GM12878 (cell line): ENCODE measurements around the gene TRMU. TPM values are rescaled to one million over a fixed set of nuclear protein-coding genes. Genes with fewer than 3 reads are reported as not detected.

Source experiments
- ASH2L ChIP-seq: fragments of 300-600, 200-600 bp; sonication (generic); IDR thresholded peaks from 2 replicates; pipeline ENCODE4 v1.6.1; 2017; ENCODE audit warnings: low read depth, mild to moderate bottlenecking, borderline replicate concordance
- CREM ChIP-seq: IDR thresholded peaks from 2 replicates; pipeline ENCODE4 v1.6.1; 2014; ENCODE audit warnings: antibody characterized with exemption, low read depth
- E2F4 ChIP-seq: IDR thresholded peaks from 2 replicates; pipeline ENCODE4 v1.6.1; 2012; ENCODE audit warnings: low read depth, low read length, improper control_type of control experiment
- TAF1 ChIP-seq: IDR thresholded peaks from 2 replicates; pipeline ENCODE4 v1.6.1; 2011; ENCODE audit warnings: mild to moderate bottlenecking, low read depth, low read length, borderline replicate concordance
- USF1 ChIP-seq: IDR thresholded peaks from 2 replicates; pipeline ENCODE4 v1.6.1; 2011; ENCODE audit warnings: borderline replicate concordance, low read depth, mild to moderate bottlenecking, moderate library complexity, mixed read lengths, low read length; ENCODE audit not compliant: insufficient read depth; ENCODE audit errors: extremely low read length
- ZNF384 ChIP-seq: IDR thresholded peaks from 2 replicates; pipeline ENCODE4 v1.6.1; 2012; ENCODE audit warnings: low read depth, mild to moderate bottlenecking, low read length, improper control_type of control experiment, borderline replicate concordance
- ZZZ3 ChIP-seq: IDR thresholded peaks from 2 replicates; pipeline ENCODE4 v1.6.1; 2011; ENCODE audit warnings: low read depth; ENCODE audit not compliant: control insufficient read depth, insufficient read length
- polyA plus RNA-seq, 11 experiments: library from polyadenylated mRNA; depleted of rRNA in 4 of 11; unstranded in 6 of 11; stranded (reverse) in 5 of 11; fragments of >200 nt; fragmentation: Nextera tagmentation in 4 of 11; fragmentation: Illumina TruSeq in 1 of 11; extraction: Ambion mirVana in 4 of 11; extraction: Trizol in 1 of 11; gene quantifications; 1 replicate in 1 of 11; 2 replicates in 10 of 11; pipeline versions ENCODE4 v1.2.1 to v1.2.3, GENCODE V29; 2011 to 2016; ENCODE audit warnings: inconsistent platforms in 2 of 11, missing spikeins in 2 of 11, low read depth in 1 of 11
- total RNA-seq, 4 experiments: library from RNA; depleted of rRNA in 3 of 4; stranded (reverse); fragments of >200 nt in 3 of 4; fragmentation: Illumina TruSeq in 1 of 4; extraction: Trizol in 1 of 4; gene quantifications; 2 replicates each; pipeline versions ENCODE4 v1.2.1 to v1.2.3, GENCODE V29; 2013 to 2021
- TF ChIP-seq, protein P1 (sequence below): fragments of 450-650 bp; IDR thresholded peaks from 2 replicates; pipeline ENCODE4 v1.6.1; 2016; ENCODE audit warnings: mild to moderate bottlenecking, moderate library complexity, borderline replicate concordance
- TF ChIP-seq, protein P2 (sequence below): IDR thresholded peaks from 2 replicates; pipeline ENCODE4 v1.6.1; 2012; ENCODE audit warnings: low read depth, low read length, improper control_type of control experiment
- TF ChIP-seq, protein P3 (sequence below): IDR thresholded peaks from 2 replicates; pipeline ENCODE4 v1.6.1; 2011; ENCODE audit warnings: low read depth, low read length, improper control_type of control experiment, borderline replicate concordance
- TF ChIP-seq, protein P4 (sequence below): fragments of 450-650 bp; IDR thresholded peaks from 2 replicates; pipeline ENCODE4 v1.6.1; 2017; ENCODE audit warnings: mild to moderate bottlenecking, moderate library complexity
- TF ChIP-seq, protein P5 (sequence below): fragments of 150-350 bp; IDR thresholded peaks from 2 replicates; pipeline ENCODE4 v1.6.1; 2014; ENCODE audit warnings: mild to moderate bottlenecking, low read depth, low read length

TRMU gene
- total and polyA plus RNA-seq, 10 of the 15 experiments (the other 5 are each of a cell fraction or from before 2014, with no cell fraction given) = 3.5 to 57.0 (median 44.0) TPM

DNA sequence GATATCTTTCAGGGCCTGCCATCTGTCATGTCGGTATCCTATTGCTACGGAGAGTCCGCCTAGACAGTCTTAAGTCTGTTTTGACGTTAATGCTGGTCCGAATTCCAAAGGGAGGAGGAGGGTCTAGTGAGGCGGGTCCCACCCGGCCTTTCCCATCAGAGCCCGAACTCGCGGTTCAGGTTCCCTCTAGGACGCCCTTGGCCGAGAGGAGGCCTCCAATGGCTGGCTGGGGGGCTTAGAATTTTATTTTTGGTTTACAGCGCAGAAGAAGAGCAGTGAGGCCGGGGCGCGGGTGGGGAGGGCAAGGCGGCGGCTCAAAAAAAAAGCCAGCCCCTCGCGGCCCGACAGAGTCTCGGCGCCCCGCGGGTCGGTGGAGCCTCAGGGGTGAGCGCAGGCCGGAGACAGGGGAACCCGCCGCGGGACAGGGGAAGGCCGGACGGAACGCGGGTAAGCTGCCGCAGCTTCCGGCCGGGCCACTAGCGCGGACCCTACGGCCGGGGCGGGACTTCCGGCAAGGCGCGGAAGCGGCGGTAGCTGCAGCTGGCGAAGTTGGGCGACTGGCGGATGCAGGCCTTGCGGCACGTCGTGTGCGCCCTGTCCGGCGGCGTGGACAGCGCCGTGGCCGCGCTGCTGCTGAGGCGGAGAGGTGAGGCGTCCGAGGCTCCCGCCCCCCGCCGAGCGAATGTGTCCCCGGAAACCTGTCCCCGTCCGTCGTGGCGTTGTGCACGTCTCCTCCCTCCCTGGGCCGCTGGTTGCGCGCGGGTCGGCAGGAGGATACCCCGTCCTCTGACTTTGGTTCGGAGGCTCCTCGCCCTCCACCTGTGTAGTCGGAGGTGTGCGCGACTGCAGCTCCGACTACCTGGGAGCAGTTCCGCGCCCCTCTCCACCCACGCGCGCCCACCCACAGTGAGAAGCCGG lies at the start of gene TRMU (continued):
- TF ChIP-seq, protein P1, sequence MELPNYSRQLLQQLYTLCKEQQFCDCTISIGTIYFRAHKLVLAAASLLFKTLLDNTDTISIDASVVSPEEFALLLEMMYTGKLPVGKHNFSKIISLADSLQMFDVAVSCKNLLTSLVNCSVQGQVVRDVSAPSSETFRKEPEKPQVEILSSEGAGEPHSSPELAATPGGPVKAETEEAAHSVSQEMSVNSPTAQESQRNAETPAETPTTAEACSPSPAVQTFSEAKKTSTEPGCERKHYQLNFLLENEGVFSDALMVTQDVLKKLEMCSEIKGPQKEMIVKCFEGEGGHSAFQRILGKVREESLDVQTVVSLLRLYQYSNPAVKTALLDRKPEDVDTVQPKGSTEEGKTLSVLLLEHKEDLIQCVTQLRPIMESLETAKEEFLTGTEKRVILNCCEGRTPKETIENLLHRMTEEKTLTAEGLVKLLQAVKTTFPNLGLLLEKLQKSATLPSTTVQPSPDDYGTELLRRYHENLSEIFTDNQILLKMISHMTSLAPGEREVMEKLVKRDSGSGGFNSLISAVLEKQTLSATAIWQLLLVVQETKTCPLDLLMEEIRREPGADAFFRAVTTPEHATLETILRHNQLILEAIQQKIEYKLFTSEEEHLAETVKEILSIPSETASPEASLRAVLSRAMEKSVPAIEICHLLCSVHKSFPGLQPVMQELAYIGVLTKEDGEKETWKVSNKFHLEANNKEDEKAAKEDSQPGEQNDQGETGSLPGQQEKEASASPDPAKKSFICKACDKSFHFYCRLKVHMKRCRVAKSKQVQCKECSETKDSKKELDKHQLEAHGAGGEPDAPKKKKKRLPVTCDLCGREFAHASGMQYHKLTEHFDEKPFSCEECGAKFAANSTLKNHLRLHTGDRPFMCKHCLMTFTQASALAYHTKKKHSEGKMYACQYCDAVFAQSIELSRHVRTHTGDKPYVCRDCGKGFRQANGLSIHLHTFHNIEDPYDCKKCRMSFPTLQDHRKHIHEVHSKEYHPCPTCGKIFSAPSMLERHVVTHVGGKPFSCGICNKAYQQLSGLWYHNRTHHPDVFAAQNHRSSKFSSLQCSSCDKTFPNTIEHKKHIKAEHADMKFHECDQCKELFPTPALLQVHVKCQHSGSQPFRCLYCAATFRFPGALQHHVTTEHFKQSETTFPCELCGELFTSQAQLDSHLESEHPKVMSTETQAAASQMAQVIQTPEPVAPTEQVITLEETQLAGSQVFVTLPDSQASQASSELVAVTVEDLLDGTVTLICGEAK = peak; percentile 96
- no peak for TF ChIP-seq USF1
- TF ChIP-seq CREM = peak; percentile 51; the same call in 1 of the 2 replicates
- TF ChIP-seq, protein P2, sequence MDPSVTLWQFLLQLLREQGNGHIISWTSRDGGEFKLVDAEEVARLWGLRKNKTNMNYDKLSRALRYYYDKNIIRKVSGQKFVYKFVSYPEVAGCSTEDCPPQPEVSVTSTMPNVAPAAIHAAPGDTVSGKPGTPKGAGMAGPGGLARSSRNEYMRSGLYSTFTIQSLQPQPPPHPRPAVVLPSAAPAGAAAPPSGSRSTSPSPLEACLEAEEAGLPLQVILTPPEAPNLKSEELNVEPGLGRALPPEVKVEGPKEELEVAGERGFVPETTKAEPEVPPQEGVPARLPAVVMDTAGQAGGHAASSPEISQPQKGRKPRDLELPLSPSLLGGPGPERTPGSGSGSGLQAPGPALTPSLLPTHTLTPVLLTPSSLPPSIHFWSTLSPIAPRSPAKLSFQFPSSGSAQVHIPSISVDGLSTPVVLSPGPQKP = peak; percentile 89
- peak; percentile 44; the same call in 1 of the 2 replicates for TF ChIP-seq ASH2L
- peak; percentile 91 for TF ChIP-seq TAF1
- no peak for TF ChIP-seq ZNF384
- TF ChIP-seq, protein P3, sequence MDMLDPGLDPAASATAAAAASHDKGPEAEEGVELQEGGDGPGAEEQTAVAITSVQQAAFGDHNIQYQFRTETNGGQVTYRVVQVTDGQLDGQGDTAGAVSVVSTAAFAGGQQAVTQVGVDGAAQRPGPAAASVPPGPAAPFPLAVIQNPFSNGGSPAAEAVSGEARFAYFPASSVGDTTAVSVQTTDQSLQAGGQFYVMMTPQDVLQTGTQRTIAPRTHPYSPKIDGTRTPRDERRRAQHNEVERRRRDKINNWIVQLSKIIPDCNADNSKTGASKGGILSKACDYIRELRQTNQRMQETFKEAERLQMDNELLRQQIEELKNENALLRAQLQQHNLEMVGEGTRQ = no peak
- TF ChIP-seq, protein P4, sequence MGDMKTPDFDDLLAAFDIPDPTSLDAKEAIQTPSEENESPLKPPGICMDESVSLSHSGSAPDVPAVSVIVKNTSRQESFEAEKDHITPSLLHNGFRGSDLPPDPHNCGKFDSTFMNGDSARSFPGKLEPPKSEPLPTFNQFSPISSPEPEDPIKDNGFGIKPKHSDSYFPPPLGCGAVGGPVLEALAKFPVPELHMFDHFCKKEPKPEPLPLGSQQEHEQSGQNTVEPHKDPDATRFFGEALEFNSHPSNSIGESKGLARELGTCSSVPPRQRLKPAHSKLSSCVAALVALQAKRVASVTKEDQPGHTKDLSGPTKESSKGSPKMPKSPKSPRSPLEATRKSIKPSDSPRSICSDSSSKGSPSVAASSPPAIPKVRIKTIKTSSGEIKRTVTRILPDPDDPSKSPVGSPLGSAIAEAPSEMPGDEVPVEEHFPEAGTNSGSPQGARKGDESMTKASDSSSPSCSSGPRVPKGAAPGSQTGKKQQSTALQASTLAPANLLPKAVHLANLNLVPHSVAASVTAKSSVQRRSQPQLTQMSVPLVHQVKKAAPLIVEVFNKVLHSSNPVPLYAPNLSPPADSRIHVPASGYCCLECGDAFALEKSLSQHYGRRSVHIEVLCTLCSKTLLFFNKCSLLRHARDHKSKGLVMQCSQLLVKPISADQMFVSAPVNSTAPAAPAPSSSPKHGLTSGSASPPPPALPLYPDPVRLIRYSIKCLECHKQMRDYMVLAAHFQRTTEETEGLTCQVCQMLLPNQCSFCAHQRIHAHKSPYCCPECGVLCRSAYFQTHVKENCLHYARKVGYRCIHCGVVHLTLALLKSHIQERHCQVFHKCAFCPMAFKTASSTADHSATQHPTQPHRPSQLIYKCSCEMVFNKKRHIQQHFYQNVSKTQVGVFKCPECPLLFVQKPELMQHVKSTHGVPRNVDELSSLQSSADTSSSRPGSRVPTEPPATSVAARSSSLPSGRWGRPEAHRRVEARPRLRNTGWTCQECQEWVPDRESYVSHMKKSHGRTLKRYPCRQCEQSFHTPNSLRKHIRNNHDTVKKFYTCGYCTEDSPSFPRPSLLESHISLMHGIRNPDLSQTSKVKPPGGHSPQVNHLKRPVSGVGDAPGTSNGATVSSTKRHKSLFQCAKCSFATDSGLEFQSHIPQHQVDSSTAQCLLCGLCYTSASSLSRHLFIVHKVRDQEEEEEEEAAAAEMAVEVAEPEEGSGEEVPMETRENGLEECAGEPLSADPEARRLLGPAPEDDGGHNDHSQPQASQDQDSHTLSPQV = no peak
- no peak for TF ChIP-seq ZZZ3
- TF ChIP-seq, protein P5, sequence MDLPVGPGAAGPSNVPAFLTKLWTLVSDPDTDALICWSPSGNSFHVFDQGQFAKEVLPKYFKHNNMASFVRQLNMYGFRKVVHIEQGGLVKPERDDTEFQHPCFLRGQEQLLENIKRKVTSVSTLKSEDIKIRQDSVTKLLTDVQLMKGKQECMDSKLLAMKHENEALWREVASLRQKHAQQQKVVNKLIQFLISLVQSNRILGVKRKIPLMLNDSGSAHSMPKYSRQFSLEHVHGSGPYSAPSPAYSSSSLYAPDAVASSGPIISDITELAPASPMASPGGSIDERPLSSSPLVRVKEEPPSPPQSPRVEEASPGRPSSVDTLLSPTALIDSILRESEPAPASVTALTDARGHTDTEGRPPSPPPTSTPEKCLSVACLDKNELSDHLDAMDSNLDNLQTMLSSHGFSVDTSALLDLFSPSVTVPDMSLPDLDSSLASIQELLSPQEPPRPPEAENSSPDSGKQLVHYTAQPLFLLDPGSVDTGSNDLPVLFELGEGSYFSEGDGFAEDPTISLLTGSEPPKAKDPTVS = no peak
- no peak for TF ChIP-seq E2F4
